Measurements from ENCODE around the gene CHDH. TPM values are rescaled to one million over a fixed set of nuclear protein-coding genes. Genes with fewer than 3 reads are reported as not detected.

CHDH gene
- polyA plus RNA-seq, 3 donors: not detected

DNA sequence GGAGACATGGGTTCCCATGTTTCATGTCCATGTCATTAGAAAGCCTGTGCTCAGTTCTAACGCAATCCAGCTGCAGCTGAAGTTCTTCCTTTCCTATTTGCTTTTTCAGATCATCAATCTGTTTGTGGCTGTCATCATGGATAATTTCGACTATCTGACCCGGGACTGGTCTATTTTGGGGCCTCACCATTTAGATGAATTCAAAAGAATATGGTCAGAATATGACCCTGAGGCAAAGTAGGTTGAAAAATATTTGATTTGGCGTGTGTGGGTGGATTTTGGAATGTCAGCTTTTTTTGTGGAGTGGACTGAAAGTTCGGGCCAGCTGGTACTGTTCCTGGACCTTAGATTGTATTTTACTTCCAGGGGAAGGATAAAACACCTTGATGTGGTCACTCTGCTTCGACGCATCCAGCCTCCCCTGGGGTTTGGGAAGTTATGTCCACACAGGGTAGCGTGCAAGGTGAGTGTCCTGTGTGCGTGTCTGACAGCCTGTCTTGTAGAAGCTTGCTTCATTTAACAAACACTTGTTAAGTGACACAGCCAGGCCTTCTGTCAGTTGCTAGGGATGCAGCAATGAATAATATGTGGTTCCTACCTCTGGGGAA lies 69.6 kb downstream of the CHDH start:
- Mint-ChIP-seq H3K4me1 (peaks cover 2% of the 10 kb centered on the region), H3K27ac (peak overlapping the region in 1 of 7 donors; percentile 2), H3K27me3 (ENCODE audit: low read depth in 3 of 3) (peaks cover 0 to 9% (median 3%) of the 10 kb centered on the region in 3 donors), H3K4me3 (no peak overlapping the region), H3K36me3 (no peaks in the 10 kb centered on the region), H3K9me3 (peaks cover 0 to 2% (median 0%) of the 10 kb centered on the region in 7 donors)
- H4K20me1 ChIP-seq (ENCODE audit: insufficient read depth, low read length): no peaks in the 10 kb centered on the region
- DNase-seq: no peak
- no peaks in the 10 kb centered on the region for H3K9me3 ChIP-seq (replicated peaks in 1 of 2; ENCODE audit: control insufficient read depth in 1 of 2, insufficient read depth in 1 of 2, low read length in 2 of 2)
- no peak overlapping the region for H2AFZ ChIP-seq (ENCODE audit: insufficient read depth, low read depth, low read length, poor library complexity, severe bottlenecking)
- no peaks in the 10 kb centered on the region for H3K36me3 ChIP-seq (replicated peaks in 1 of 2; ENCODE audit: control insufficient read depth in 1 of 2, insufficient read depth in 2 of 2, low read length in 2 of 2)
- no peaks in the 10 kb centered on the region for H3K4me1 ChIP-seq (ENCODE audit: control insufficient read depth in 1 of 2, insufficient read depth in 2 of 2, low read length in 2 of 2)
- no peaks in the 10 kb centered on the region for H3K27me3 ChIP-seq (ENCODE audit: control insufficient read depth in 2 of 2, insufficient read depth in 2 of 2, low read length in 2 of 2)
- intact Hi-C loops (cut with micrococcal nuclease): no loop called here
- no peak overlapping the region for H3K9ac ChIP-seq (ENCODE audit: insufficient read depth, low read length, poor library complexity, severe bottlenecking)
- WGBS (ENCODE audit: insufficient coverage): 98% methylated on average over 6 of the region's 9 CpGs
- TF ChIP-seq, protein P1, sequence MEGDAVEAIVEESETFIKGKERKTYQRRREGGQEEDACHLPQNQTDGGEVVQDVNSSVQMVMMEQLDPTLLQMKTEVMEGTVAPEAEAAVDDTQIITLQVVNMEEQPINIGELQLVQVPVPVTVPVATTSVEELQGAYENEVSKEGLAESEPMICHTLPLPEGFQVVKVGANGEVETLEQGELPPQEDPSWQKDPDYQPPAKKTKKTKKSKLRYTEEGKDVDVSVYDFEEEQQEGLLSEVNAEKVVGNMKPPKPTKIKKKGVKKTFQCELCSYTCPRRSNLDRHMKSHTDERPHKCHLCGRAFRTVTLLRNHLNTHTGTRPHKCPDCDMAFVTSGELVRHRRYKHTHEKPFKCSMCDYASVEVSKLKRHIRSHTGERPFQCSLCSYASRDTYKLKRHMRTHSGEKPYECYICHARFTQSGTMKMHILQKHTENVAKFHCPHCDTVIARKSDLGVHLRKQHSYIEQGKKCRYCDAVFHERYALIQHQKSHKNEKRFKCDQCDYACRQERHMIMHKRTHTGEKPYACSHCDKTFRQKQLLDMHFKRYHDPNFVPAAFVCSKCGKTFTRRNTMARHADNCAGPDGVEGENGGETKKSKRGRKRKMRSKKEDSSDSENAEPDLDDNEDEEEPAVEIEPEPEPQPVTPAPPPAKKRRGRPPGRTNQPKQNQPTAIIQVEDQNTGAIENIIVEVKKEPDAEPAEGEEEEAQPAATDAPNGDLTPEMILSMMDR (IDR thresholded peaks at IDR 0.05): no peak
- H3K79me2 ChIP-seq (ENCODE audit: insufficient read depth, low read length): no peaks in the 10 kb centered on the region
- H3K4me2 ChIP-seq (replicated peaks; ENCODE audit: extremely low read depth, low read length, poor library complexity, severe bottlenecking): no peak overlapping the region
- H3K4me3 ChIP-seq (replicated peaks in 1 of 3; ENCODE audit: low read depth in 2 of 3, low read length in 3 of 3): no peak overlapping the region
- no peak overlapping the region for H3K27ac ChIP-seq (ENCODE audit: low read depth in 1 of 2, low read length in 2 of 2)

GRCh38 chr3:53775834-53776251 lies 70.4 kb downstream of the CHDH start:
- Mint-ChIP-seq H3K4me1 (peaks cover 2% of the 10 kb centered on the region), H3K27me3 (ENCODE audit: low read depth in 3 of 3) (peaks cover 2 to 9% (median 3%) of the 10 kb centered on the region in 3 donors), H3K4me3 (no peak overlapping the region), H3K36me3 (no peaks in the 10 kb centered on the region), H3K27ac (no peak overlapping the region), H3K9me3 (peaks cover 0 to 2% (median 0%) of the 10 kb centered on the region in 7 donors)
- no peaks in the 10 kb centered on the region for H3K36me3 ChIP-seq (replicated peaks in 1 of 2; ENCODE audit: control insufficient read depth in 1 of 2, insufficient read depth in 2 of 2, low read length in 2 of 2)
- H3K9ac ChIP-seq (ENCODE audit: insufficient read depth, low read length, poor library complexity, severe bottlenecking): no peak overlapping the region
- H2AFZ ChIP-seq (ENCODE audit: insufficient read depth, low read depth, low read length, poor library complexity, severe bottlenecking): no peak overlapping the region
- intact Hi-C loops (cut with micrococcal nuclease): no loop called here
- H3K9me3 ChIP-seq (replicated peaks in 1 of 2; ENCODE audit: control insufficient read depth in 1 of 2, insufficient read depth in 1 of 2, low read length in 2 of 2): no peaks in the 10 kb centered on the region
- 100% methylated on average over 2 of the region's 5 CpGs for WGBS (ENCODE audit: insufficient coverage)
- H3K4me2 ChIP-seq (replicated peaks; ENCODE audit: extremely low read depth, low read length, poor library complexity, severe bottlenecking): no peak overlapping the region
- TF ChIP-seq, protein P1 (IDR thresholded peaks at IDR 0.05): no peak
- no peak overlapping the region for H3K4me3 ChIP-seq (replicated peaks in 1 of 3; ENCODE audit: low read depth in 2 of 3, low read length in 3 of 3)
- DNase-seq: no peak
- no peaks in the 10 kb centered on the region for H3K27me3 ChIP-seq (ENCODE audit: control insufficient read depth in 2 of 2, insufficient read depth in 2 of 2, low read length in 2 of 2)
- H3K4me1 ChIP-seq (ENCODE audit: control insufficient read depth in 1 of 2, insufficient read depth in 2 of 2, low read length in 2 of 2): no peaks in the 10 kb centered on the region
- H3K27ac ChIP-seq (ENCODE audit: low read depth in 1 of 2, low read length in 2 of 2): no peak overlapping the region
- H4K20me1 ChIP-seq (ENCODE audit: insufficient read depth, low read length): no peaks in the 10 kb centered on the region
- H3K79me2 ChIP-seq (ENCODE audit: insufficient read depth, low read length): no peaks in the 10 kb centered on the region
